SK-N-SH (cell line): ENCODE data around the gene PHLPP1. TPM values are rescaled to one million over a fixed set of nuclear protein-coding genes. Genes with fewer than 3 reads are reported as not detected.
A peak's percentile ranks its signal among the peaks of the same experiment; 100 is the strongest.

ENCODE experiments used
- CTCF ChIA-PET: fragments of 300-600, 350-600 bp; formaldehyde crosslinking; extraction: SDS; loops from one replicate; lab custom pipeline; 2021; lab: Yijun Ruan, JAX
- POLR2A ChIA-PET: fragments of 350-600 bp; sonication (Branson Sonifier 250); formaldehyde crosslinking; extraction: SDS; loops from one replicate; lab custom pipeline; 2020; ENCODE audit warnings: antibody characterized with exemption, inconsistent platforms; lab: Yijun Ruan, JAX
- DNase-seq: peaks from one replicate; pipeline ENCODE4 v3.0.0; 2012
- H2AFZ ChIP-seq: fragments of 200-600 bp; sonication (generic); 2 replicates; pipeline ENCODE4 v1.8.1; 2016; ENCODE audit warnings: antibody characterized with exemption, mild to moderate bottlenecking, low read depth
- H3F3A ChIP-seq: fragments of 200-600 bp; sonication (generic); replicated peaks from 2 replicates; pipeline ENCODE3; 2016; ENCODE audit warnings: antibody characterized with exemption, mild to moderate bottlenecking; ENCODE audit not compliant: insufficient read depth
- H3K27ac ChIP-seq, 2 experiments: fragments of 200-500 bp in 1 of 2; fragments of 200-600 bp in 1 of 2; sonication (Bioruptor generic) in 1 of 2; sonication (generic), shearing (Covaris generic) in 1 of 2; 2 replicates each; pipeline versions ENCODE4 v1.5.1 to v1.6.1; 2014 to 2016; ENCODE audit warnings: low read depth in 2 of 2, inconsistent platforms in 1 of 2, low read length in 1 of 2, mild to moderate bottlenecking in 1 of 2, mixed read lengths in 1 of 2
- H3K27me3 ChIP-seq: fragments of 200-600 bp; sonication (generic), shearing (Covaris generic); 2 replicates; pipeline ENCODE4 v1.6.1; 2016; ENCODE audit warnings: mixed run types; ENCODE audit not compliant: insufficient read depth
- H3K36me3 ChIP-seq, 2 experiments: fragments of 200-500 bp in 1 of 2; fragments of 200-600 bp in 1 of 2; sonication (Bioruptor generic) in 1 of 2; sonication (generic) in 1 of 2; replicated peaks in 1 of 2; 2 replicates each; pipeline versions ENCODE3 to v1.5.1; 2014 to 2016; ENCODE audit warnings: low read length in 1 of 2, mild to moderate bottlenecking in 1 of 2; ENCODE audit not compliant: insufficient read depth in 2 of 2, control insufficient read depth in 1 of 2
- H3K4me1 ChIP-seq, 2 experiments: fragments of 200-500 bp in 1 of 2; fragments of 200-600 bp in 1 of 2; sonication (Bioruptor generic) in 1 of 2; sonication (generic), shearing (Covaris generic) in 1 of 2; 2 replicates each; pipeline versions ENCODE4 v1.5.1 to v1.6.1; 2014 to 2016; ENCODE audit warnings: low read depth in 1 of 2, low read length in 1 of 2, mixed run types in 1 of 2; ENCODE audit not compliant: insufficient read depth in 2 of 2, control insufficient read depth in 1 of 2
- H3K4me2 ChIP-seq: fragments of 200-600 bp; sonication (generic), shearing (Covaris generic); 2 replicates; pipeline ENCODE4 v1.6.1; 2017; ENCODE audit warnings: mixed run types
- H3K4me3 ChIP-seq, 2 experiments: fragments of 200-500 bp in 1 of 2; fragments of 200-600 bp in 1 of 2; sonication (Bioruptor generic) in 1 of 2; sonication (generic), shearing (Covaris generic) in 1 of 2; 2 replicates each; pipeline versions ENCODE4 v1.5.1 to v1.8.1; 2014 to 2016; ENCODE audit warnings: low read depth in 2 of 2, inconsistent platforms in 1 of 2, low read length in 1 of 2, mild to moderate bottlenecking in 1 of 2, mixed read lengths in 1 of 2, moderate library complexity in 1 of 2
- H3K79me2 ChIP-seq: fragments of 200-600 bp; sonication (generic); 2 replicates; pipeline ENCODE4 v1.8.1; 2017; ENCODE audit warnings: mild to moderate bottlenecking; ENCODE audit not compliant: insufficient read depth
- H3K9ac ChIP-seq: fragments of 200-600 bp; sonication (generic); 2 replicates; pipeline ENCODE4 v1.6.1; 2017; ENCODE audit warnings: mixed run types
- H3K9me2 ChIP-seq: fragments of 200-600 bp; sonication (generic); 2 replicates; pipeline ENCODE4 v1.6.1; 2017; ENCODE audit warnings: mixed run types
- H3K9me3 ChIP-seq: fragments of 200-600 bp; sonication (generic); 2 replicates; pipeline ENCODE4 v1.6.1; 2017; ENCODE audit warnings: mixed run types, mild to moderate bottlenecking, moderate library complexity
- H4K20me1 ChIP-seq: fragments of 200-600 bp; sonication (generic); 2 replicates; pipeline ENCODE4 v1.6.1; 2017; ENCODE audit warnings: mild to moderate bottlenecking, mixed run types; ENCODE audit not compliant: insufficient read depth
- CHD2 ChIP-seq: fragments of 150-350 bp; IDR thresholded peaks from 2 replicates; pipeline ENCODE4 v1.6.1; 2018; ENCODE audit warnings: low read length; ENCODE audit not compliant: partially characterized antibody
- EP300 ChIP-seq, 2 experiments: IDR thresholded peaks; 2 replicates each; pipeline versions ENCODE4 v1.4.0 to v1.6.1; 2012; ENCODE audit warnings: borderline replicate concordance in 1 of 2, low read depth in 1 of 2, low read length in 1 of 2
- EZH2phosphoT487 ChIP-seq: fragments of 200-600 bp; sonication (generic); IDR thresholded peaks from 2 replicates; pipeline ENCODE4 v1.6.1; 2017; ENCODE audit warnings: low read depth, mixed run types, mild to moderate bottlenecking, antibody characterized with exemption, moderate library complexity, borderline replicate concordance
- FOSL2 ChIP-seq: IDR thresholded peaks from 2 replicates; pipeline ENCODE4 v1.4.0; 2012; ENCODE audit warnings: low read depth, mild to moderate bottlenecking, moderate library complexity, borderline replicate concordance
- FOXM1 ChIP-seq: IDR thresholded peaks from 2 replicates; pipeline ENCODE4 v1.4.0; 2012; ENCODE audit warnings: low read depth, mild to moderate bottlenecking
- GABPA ChIP-seq: IDR thresholded peaks from 2 replicates; pipeline ENCODE4 v1.4.0; 2012; ENCODE audit warnings: low read depth, mild to moderate bottlenecking
- GATA2 ChIP-seq: sonication (generic); formaldehyde crosslinking; IDR thresholded peaks from 2 replicates; pipeline ENCODE4 v1.5.0; 2020; ENCODE audit warnings: mild to moderate bottlenecking, missing genetic modification reagents
- JUND ChIP-seq: IDR thresholded peaks from 2 replicates; pipeline ENCODE4 v1.4.0; 2012
- MEF2A ChIP-seq: IDR thresholded peaks from 2 replicates; pipeline ENCODE4 v1.4.0; 2012; ENCODE audit warnings: low read depth, borderline replicate concordance
- POLR2AphosphoS5 ChIP-seq: IDR thresholded peaks from 2 replicates; pipeline ENCODE4 v1.6.1; 2012; ENCODE audit warnings: low read depth, low read length
- RAD21 ChIP-seq: IDR thresholded peaks from 2 replicates; pipeline ENCODE4 v1.6.1; 2012; ENCODE audit warnings: mild to moderate bottlenecking, low read length
- SMC3 ChIP-seq: IDR thresholded peaks from 2 replicates; pipeline ENCODE4 v1.6.1; 2012; ENCODE audit warnings: low read depth, low read length, improper control_type of control experiment
- TCF12 ChIP-seq: IDR thresholded peaks from 2 replicates; pipeline ENCODE4 v1.4.0; 2012
- TEAD4 ChIP-seq: IDR thresholded peaks from 2 replicates; pipeline ENCODE4 v1.4.0; 2012; ENCODE audit warnings: mild to moderate bottlenecking, borderline replicate concordance; ENCODE audit not compliant: insufficient read depth
- WGBS: methylation state at CpG from one replicate; pipeline ENCODE4 v1.1.6; 2017; ENCODE audit warnings: low lambda C conversion rate; 5-methylcytosine and 5-hydroxymethylcytosine counted together
- polyA plus RNA-seq, 3 experiments: library from polyadenylated mRNA; depleted of rRNA; stranded (reverse); fragments of >200 nt; gene quantifications; 2 replicates each; pipeline ENCODE4 v1.2.3, GENCODE V29; 2012
- TF ChIP-seq, protein P1 (sequence below): fragments of 150-350 bp; IDR thresholded peaks from 2 replicates; pipeline ENCODE4 v1.6.1; 2016; ENCODE audit warnings: mild to moderate bottlenecking, low read depth, low read length
- TF ChIP-seq, protein P2 (sequence below): IDR thresholded peaks from 2 replicates; pipeline ENCODE4; 2012
- TF ChIP-seq, protein P3 (sequence below): IDR thresholded peaks from 2 replicates; pipeline ENCODE4 v1.4.0; 2012; ENCODE audit warnings: low read depth, borderline replicate concordance

Gene PHLPP1
- polyA plus RNA-seq, 1 of the 3 experiments (the other 2 are of a cell fraction): 4.6 TPM

DNA sequence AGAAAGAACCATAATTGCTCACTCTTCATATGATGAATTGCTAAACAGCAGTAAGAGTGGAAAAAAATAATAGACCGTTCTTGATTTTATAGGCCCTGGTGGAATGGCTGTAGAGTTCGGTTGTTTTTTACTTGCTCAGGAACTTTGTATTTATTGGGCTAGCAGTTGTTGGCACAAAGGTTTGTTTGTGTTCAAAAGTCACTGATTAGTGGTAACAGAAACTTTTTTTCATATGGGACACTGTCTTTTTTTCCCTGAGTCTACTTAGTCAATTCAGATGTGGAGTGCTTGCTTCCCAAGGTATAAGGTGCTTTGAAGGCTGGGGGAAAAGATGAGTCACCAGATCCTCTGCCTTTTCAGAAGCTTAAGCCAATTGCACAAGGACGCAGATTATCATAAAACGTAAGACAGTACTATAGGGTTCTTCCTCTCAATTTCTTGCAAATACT, 25.8 kb downstream of the PHLPP1 start:
- TF ChIP-seq GATA2 (CRISPR knock-in tag): no peak
- TF ChIP-seq CHD2: no peak
- TF ChIP-seq FOSL2: peak; percentile 45; the same call in 1 of the 2 replicates
- TF ChIP-seq JUND: peak; percentile 38
- no peak for TF ChIP-seq RAD21
- H3K9me3 ChIP-seq: no peaks in the 10 kb centered on the region
- no peak overlapping the region for H3K9ac ChIP-seq
- H3K27ac ChIP-seq: no peak overlapping the region
- CTCF ChIA-PET: interaction anchor here (1.0 to 1.4 kb wide), 2 partner anchors 12 to 15 kb away, joined by 3 to 4 read pairs; no protein-coding TSS in a partner anchor
- H4K20me1 ChIP-seq: no peaks in the 10 kb centered on the region
- H3K79me2 ChIP-seq: peaks cover 16% of the 10 kb centered on the region
- no peak overlapping the region for H2AFZ ChIP-seq
- no peaks in the 10 kb centered on the region for H3K27me3 ChIP-seq
- H3K4me1 ChIP-seq: peaks cover 0 to 13% of the 10 kb centered on the region in 2 experiments; a peak in 2 of 4 replicates
- whole genome bisulfite sequencing: 78% methylated on average over 4 of the region's 4 CpGs
- H3K4me3 ChIP-seq: no peak overlapping the region
- peaks cover 4% of the 10 kb centered on the region for H3F3A ChIP-seq
- DNase-seq: no peak
- H3K9me2 ChIP-seq: no peaks in the 10 kb centered on the region
- POLR2A ChIA-PET: no interaction called here
- H3K36me3 ChIP-seq: no peaks in the 10 kb centered on the region
- no peak overlapping the region for H3K4me2 ChIP-seq

DNA sequence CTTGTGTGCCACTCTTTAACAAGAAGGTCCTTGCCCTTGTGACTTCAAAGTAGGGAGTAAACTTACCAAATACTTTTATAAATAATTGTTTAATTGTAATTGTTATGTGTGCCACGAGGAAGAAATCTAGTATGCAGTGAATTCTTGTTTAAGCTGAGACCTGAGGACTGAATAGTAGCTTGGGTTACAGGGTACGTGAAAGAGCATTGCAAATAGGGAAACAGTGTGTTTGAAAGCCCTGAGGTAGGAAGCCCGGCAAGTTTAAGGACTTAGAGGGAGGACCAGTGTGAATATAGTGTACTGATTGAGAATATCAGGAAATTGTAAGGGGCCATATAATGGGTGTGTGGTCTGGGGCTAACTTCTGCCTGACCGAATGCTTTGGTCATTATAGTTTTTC, 26.2 kb downstream of the PHLPP1 start:
- no peak overlapping the region for H3K9ac ChIP-seq
- peaks cover 16% of the 10 kb centered on the region for H3K79me2 ChIP-seq
- H3K4me2 ChIP-seq: no peak overlapping the region
- no peaks in the 10 kb centered on the region for H3K36me3 ChIP-seq
- H4K20me1 ChIP-seq: no peaks in the 10 kb centered on the region
- no peaks in the 10 kb centered on the region for H3K27me3 ChIP-seq
- H3K4me3 ChIP-seq: no peak overlapping the region
- H3K9me2 ChIP-seq: no peaks in the 10 kb centered on the region
- POLR2A ChIA-PET: no interaction called here
- no peak overlapping the region for H3K27ac ChIP-seq
- H3K9me3 ChIP-seq: no peaks in the 10 kb centered on the region
- peaks cover 0 to 13% of the 10 kb centered on the region in 2 experiments; a peak in 2 of 4 replicates for H3K4me1 ChIP-seq
- TF ChIP-seq EP300 (IDR thresholded peaks at IDR 0.05; ENCODE audit: borderline replicate concordance in 1 of 2, low read depth in 1 of 2, low read length in 1 of 2): no peak
- TF ChIP-seq CHD2: no peak
- no peak for TF ChIP-seq MEF2A
- no peak for TF ChIP-seq EZH2phosphoT487
- TF ChIP-seq, protein P1, sequence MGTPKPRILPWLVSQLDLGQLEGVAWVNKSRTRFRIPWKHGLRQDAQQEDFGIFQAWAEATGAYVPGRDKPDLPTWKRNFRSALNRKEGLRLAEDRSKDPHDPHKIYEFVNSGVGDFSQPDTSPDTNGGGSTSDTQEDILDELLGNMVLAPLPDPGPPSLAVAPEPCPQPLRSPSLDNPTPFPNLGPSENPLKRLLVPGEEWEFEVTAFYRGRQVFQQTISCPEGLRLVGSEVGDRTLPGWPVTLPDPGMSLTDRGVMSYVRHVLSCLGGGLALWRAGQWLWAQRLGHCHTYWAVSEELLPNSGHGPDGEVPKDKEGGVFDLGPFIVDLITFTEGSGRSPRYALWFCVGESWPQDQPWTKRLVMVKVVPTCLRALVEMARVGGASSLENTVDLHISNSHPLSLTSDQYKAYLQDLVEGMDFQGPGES: no peak
- TF ChIP-seq, protein P2, sequence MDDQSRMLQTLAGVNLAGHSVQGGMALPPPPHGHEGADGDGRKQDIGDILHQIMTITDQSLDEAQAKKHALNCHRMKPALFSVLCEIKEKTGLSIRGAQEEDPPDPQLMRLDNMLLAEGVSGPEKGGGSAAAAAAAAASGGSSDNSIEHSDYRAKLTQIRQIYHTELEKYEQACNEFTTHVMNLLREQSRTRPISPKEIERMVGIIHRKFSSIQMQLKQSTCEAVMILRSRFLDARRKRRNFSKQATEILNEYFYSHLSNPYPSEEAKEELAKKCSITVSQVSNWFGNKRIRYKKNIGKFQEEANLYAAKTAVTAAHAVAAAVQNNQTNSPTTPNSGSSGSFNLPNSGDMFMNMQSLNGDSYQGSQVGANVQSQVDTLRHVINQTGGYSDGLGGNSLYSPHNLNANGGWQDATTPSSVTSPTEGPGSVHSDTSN: no peak
- no peak for TF ChIP-seq FOXM1
- no peak for TF ChIP-seq TCF12
- TF ChIP-seq, protein P3, sequence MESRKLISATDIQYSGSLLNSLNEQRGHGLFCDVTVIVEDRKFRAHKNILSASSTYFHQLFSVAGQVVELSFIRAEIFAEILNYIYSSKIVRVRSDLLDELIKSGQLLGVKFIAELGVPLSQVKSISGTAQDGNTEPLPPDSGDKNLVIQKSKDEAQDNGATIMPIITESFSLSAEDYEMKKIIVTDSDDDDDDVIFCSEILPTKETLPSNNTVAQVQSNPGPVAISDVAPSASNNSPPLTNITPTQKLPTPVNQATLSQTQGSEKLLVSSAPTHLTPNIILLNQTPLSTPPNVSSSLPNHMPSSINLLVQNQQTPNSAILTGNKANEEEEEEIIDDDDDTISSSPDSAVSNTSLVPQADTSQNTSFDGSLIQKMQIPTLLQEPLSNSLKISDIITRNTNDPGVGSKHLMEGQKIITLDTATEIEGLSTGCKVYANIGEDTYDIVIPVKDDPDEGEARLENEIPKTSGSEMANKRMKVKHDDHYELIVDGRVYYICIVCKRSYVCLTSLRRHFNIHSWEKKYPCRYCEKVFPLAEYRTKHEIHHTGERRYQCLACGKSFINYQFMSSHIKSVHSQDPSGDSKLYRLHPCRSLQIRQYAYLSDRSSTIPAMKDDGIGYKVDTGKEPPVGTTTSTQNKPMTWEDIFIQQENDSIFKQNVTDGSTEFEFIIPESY: no peak
- TF ChIP-seq SMC3: no peak
- TF ChIP-seq TEAD4: no peak
- TF ChIP-seq POLR2AphosphoS5: no peak
- no peak for TF ChIP-seq GABPA
- TF ChIP-seq, all 33 proteins: peak for 0
- Histone ChIP-seq H3F3A (peaks cover 4% of the 10 kb centered on the region), H2AFZ (no peak overlapping the region)
- WGBS: 86% methylated on average over 4 of the region's 4 CpGs
- CTCF ChIA-PET: interaction anchor here (1.0 kb wide), 1 partner anchor 12 kb away, joined by 4 read pairs; no protein-coding TSS in a partner anchor
- DNase-seq: no peak
